ENCODE measurements around the gene MAD1L1. TPM values are rescaled to one million over a fixed set of nuclear protein-coding genes. Genes with fewer than 3 reads are reported as not detected.

Gene MAD1L1
- total RNA-seq, 4 donors from 2014 or later = 60.3 to 149 (median 73.7) TPM

GRCh38 chr7:1888425-1888824 is 344.3 kb downstream of the MAD1L1 start:
- H3K27ac ChIP-seq = no peak overlapping the region
- H3K9me3 ChIP-seq = no peaks in the 10 kb centered on the region
- DNase-seq (ENCODE audit: low spot score in 2 of 2) = no peak
- no peak overlapping the region for H3K4me3 ChIP-seq
- no peaks in the 10 kb centered on the region for H3K4me1 ChIP-seq
- 93 to 96% methylated on average over 12 of the region's 12 CpGs for WGBS, 2 donors
- no peaks in the 10 kb centered on the region for H3K27me3 ChIP-seq
- TF ChIP-seq CTCF (IDR thresholded peaks at IDR 0.05) (no peak), POLR2A (IDR thresholded peaks at IDR 0.05) (no peak), EP300 (IDR thresholded peaks at IDR 0.05) (no peak)
- H3K36me3 ChIP-seq = peaks cover 0 to 27% (median 0%) of the 10 kb centered on the region in 3 donors

- no peak overlapping the region for H3K27ac ChIP-seq
- H3K4me3 ChIP-seq = no peak overlapping the region
- no peaks in the 10 kb centered on the region for H3K9me3 ChIP-seq
- peaks cover 0 to 27% (median 0%) of the 10 kb centered on the region in 3 donors for H3K36me3 ChIP-seq
- H3K27me3 ChIP-seq = no peaks in the 10 kb centered on the region
- no peaks in the 10 kb centered on the region for H3K4me1 ChIP-seq
- TF ChIP-seq EP300 (IDR thresholded peaks at IDR 0.05) (no peak), CTCF (IDR thresholded peaks at IDR 0.05) (no peak), POLR2A (IDR thresholded peaks at IDR 0.05) (no peak)
- DNase-seq (ENCODE audit: low spot score in 2 of 2) = no peak
- 92 to 95% methylated on average over 9 to 10 of the region's 10 CpGs for WGBS, 2 donors
These were observed 345.5 kb downstream of the MAD1L1 start for GRCh38 chr7:1887251-1887650.

GRCh38 chr7:1886361-1887064 is 346.2 kb downstream of the MAD1L1 start:
- H3K27ac ChIP-seq = no peak overlapping the region
- H3K9me3 ChIP-seq = no peaks in the 10 kb centered on the region
- no peak overlapping the region for H3K4me3 ChIP-seq
- H3K27me3 ChIP-seq = no peaks in the 10 kb centered on the region
- no peaks in the 10 kb centered on the region for H3K4me1 ChIP-seq
- DNase-seq (ENCODE audit: low spot score in 2 of 2) = no peak
- peaks cover 0 to 32% (median 0%) of the 10 kb centered on the region in 3 donors for H3K36me3 ChIP-seq
- WGBS, 2 donors = 90% methylated on average over 17 to 19 of the region's 19 CpGs
- no peak for TF ChIP-seq POLR2A (IDR thresholded peaks at IDR 0.05)
- no peak for TF ChIP-seq EP300 (IDR thresholded peaks at IDR 0.05)
- TF ChIP-seq CTCF (IDR thresholded peaks at IDR 0.05) = no peak

- H3K36me3 ChIP-seq = peaks cover 0 to 35% (median 0%) of the 10 kb centered on the region in 3 donors
- TF ChIP-seq EP300 (IDR thresholded peaks at IDR 0.05) = no peak
- no peak for TF ChIP-seq CTCF (IDR thresholded peaks at IDR 0.05)
- no peak for TF ChIP-seq POLR2A (IDR thresholded peaks at IDR 0.05)
- H3K4me3 ChIP-seq = no peak overlapping the region
- 91 to 92% methylated on average over 24 to 28 of the region's 28 CpGs for WGBS, 2 donors
- H3K27ac ChIP-seq = no peak overlapping the region
- no peaks in the 10 kb centered on the region for H3K4me1 ChIP-seq
- no peaks in the 10 kb centered on the region for H3K27me3 ChIP-seq
- no peak for DNase-seq (ENCODE audit: low spot score in 2 of 2)
- no peaks in the 10 kb centered on the region for H3K9me3 ChIP-seq
These were observed 347.1 kb downstream of the MAD1L1 start for GRCh38 chr7:1885465-1886226.
